ENCODE results near the gene ASB15.
"Not testable (repeated sequence)": the region's sequence is repeated elsewhere in the genome, so short reads cannot be mapped to it uniquely, and the experiment has no call there.

The ASB15 gene

DNA sequence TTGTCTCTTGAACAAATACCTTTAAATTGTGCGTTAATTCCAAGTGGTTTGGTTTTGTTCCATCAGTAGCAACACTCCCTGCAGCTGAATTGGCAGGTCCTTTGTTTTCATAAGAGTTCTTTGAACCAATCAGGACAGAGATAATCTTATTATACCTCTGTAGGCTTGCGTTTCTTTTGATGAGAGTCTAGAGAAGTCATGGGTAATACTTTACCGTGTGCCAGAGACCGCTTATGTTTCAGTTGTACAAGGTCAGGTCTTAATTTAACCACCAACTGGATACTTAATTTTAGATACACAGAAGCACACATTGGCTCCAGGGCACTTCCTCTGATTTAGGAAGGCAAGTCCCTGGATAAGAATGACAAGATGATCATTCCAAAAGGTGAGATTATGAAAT lies at the start of gene ASB15:
ASB15 (plus strand) TSS at position 292 of the 400 bp plus-strand sequence. CDS start 12,682 bp downstream, outside the sequence.
- H3K27ac ChIP-seq, result no peak within 1 kb of the TSS
- no peaks in the 10 kb centered on the region for H3K79me2 ChIP-seq
- H3K9me3 ChIP-seq (ENCODE audit: control insufficient read depth, low read length), result no peaks in the 10 kb centered on the region
- no peak within 1 kb of the TSS for H3K4me3 ChIP-seq (ENCODE audit: low read depth, low read length)
- no peaks in the 10 kb centered on the region for H3K4me1 ChIP-seq
- no peak within 1 kb of the TSS for H3K9ac ChIP-seq
- H3K36me3 ChIP-seq (ENCODE audit: control insufficient read depth, insufficient read depth, low read length), result no peaks in the 10 kb centered on the region
- no peaks in the 10 kb centered on the region for H3K27me3 ChIP-seq (ENCODE audit: control insufficient read depth, insufficient read depth, low read length)
- no peak within 1 kb of the TSS for H3K4me2 ChIP-seq (ENCODE audit: low read length)
- H2AFZ ChIP-seq, result no peak within 1 kb of the TSS
- TF ChIP-seq, protein P1, sequence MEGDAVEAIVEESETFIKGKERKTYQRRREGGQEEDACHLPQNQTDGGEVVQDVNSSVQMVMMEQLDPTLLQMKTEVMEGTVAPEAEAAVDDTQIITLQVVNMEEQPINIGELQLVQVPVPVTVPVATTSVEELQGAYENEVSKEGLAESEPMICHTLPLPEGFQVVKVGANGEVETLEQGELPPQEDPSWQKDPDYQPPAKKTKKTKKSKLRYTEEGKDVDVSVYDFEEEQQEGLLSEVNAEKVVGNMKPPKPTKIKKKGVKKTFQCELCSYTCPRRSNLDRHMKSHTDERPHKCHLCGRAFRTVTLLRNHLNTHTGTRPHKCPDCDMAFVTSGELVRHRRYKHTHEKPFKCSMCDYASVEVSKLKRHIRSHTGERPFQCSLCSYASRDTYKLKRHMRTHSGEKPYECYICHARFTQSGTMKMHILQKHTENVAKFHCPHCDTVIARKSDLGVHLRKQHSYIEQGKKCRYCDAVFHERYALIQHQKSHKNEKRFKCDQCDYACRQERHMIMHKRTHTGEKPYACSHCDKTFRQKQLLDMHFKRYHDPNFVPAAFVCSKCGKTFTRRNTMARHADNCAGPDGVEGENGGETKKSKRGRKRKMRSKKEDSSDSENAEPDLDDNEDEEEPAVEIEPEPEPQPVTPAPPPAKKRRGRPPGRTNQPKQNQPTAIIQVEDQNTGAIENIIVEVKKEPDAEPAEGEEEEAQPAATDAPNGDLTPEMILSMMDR (IDR thresholded peaks at IDR 0.05), result no peak

DNA sequence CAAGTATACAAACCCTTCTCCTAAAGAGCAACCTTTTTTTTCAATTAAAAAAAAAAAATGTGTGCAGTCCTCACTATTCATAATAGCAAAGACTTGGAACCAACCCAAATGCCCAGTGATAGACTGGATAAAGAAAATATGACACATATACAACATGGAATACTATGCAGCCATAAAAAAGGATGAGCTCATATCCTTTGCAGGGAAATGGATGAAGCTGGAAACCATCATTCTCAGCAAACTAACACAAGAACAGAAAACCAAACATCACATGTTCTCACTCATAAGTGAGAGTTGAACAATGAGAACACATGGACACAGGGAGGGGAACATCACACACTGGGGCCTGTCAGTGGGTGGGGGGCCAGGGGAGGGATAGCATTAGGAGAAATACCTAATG lies 49.5 kb upstream of the ASB15 start:
- H3K9me3 ChIP-seq (ENCODE audit: control insufficient read depth, low read length); H2AFZ ChIP-seq; H3K27ac ChIP-seq; H3K9ac ChIP-seq; H3K27me3 ChIP-seq (ENCODE audit: control insufficient read depth, insufficient read depth, low read length); H3K36me3 ChIP-seq (ENCODE audit: control insufficient read depth, insufficient read depth, low read length); H3K4me2 ChIP-seq (ENCODE audit: low read length); H3K4me3 ChIP-seq (ENCODE audit: low read depth, low read length): not testable (repeated sequence)
- peaks cover 42% of the 10 kb centered on the region for H3K79me2 ChIP-seq
- H3K4me1 ChIP-seq, result peaks cover 17% of the 10 kb centered on the region

GRCh38 chr7:123552641-123553040 lies 49.0 kb upstream of the ASB15 start:
- Histone ChIP-seq H3K4me1 (peaks cover 17% of the 10 kb centered on the region), H3K27me3 (ENCODE audit: control insufficient read depth, insufficient read depth, low read length) (no peaks in the 10 kb centered on the region), H3K27ac (no peak overlapping the region), H3K36me3 (ENCODE audit: control insufficient read depth, insufficient read depth, low read length) (no peaks in the 10 kb centered on the region), H3K9me3 (ENCODE audit: control insufficient read depth, low read length) (no peaks in the 10 kb centered on the region), H3K4me3 (ENCODE audit: low read depth, low read length) (no peak overlapping the region), H2AFZ (no peak overlapping the region), H3K79me2 (peaks cover 42% of the 10 kb centered on the region), H3K4me2 (ENCODE audit: low read length) (no peak overlapping the region), H3K9ac (no peak overlapping the region)
- TF ChIP-seq, protein P1 (IDR thresholded peaks at IDR 0.05), result no peak

DNA sequence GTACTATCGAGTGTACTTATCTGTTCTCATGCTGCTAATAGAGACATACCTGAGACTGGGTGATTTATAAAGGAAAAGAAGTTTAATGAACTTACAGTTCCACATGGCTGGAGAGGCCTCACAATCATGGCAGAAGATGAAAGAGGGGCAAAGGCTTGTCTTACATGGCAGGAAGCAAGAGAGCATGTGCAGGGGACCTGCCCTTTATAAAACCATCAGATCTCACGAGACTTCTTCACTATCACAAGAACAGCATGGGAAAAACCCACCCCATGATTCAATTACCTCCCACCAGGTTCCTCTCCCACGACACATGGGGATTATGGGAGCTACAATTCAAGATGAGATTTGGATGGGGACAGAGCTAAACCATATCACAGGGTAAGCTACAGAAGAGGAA lies 48.5 kb upstream of the ASB15 start:
- H3K9ac ChIP-seq, result no peak overlapping the region
- no peak overlapping the region for H3K4me3 ChIP-seq (ENCODE audit: low read depth, low read length)
- H3K4me2 ChIP-seq (ENCODE audit: low read length), result no peak overlapping the region
- no peaks in the 10 kb centered on the region for H3K27me3 ChIP-seq (ENCODE audit: control insufficient read depth, insufficient read depth, low read length)
- no peaks in the 10 kb centered on the region for H3K9me3 ChIP-seq (ENCODE audit: control insufficient read depth, low read length)
- H3K36me3 ChIP-seq (ENCODE audit: control insufficient read depth, insufficient read depth, low read length), result no peaks in the 10 kb centered on the region
- H2AFZ ChIP-seq, result no peak overlapping the region
- TF ChIP-seq, protein P1 (IDR thresholded peaks at IDR 0.05), result no peak
- peaks cover 17% of the 10 kb centered on the region for H3K4me1 ChIP-seq
- peaks cover 39% of the 10 kb centered on the region for H3K79me2 ChIP-seq
- no peak overlapping the region for H3K27ac ChIP-seq

GRCh38 chr7:123555484-123555883 lies 46.1 kb upstream of the ASB15 start:
- Histone ChIP-seq H3K36me3 (ENCODE audit: control insufficient read depth, insufficient read depth, low read length) (no peaks in the 10 kb centered on the region), H3K9me3 (ENCODE audit: control insufficient read depth, low read length) (no peaks in the 10 kb centered on the region), H2AFZ (no peak overlapping the region), H3K4me2 (ENCODE audit: low read length) (no peak overlapping the region), H3K4me3 (ENCODE audit: low read depth, low read length) (no peak overlapping the region), H3K79me2 (peaks cover 36% of the 10 kb centered on the region), H3K27me3 (ENCODE audit: control insufficient read depth, insufficient read depth, low read length) (no peaks in the 10 kb centered on the region), H3K9ac (no peak overlapping the region), H3K27ac (no peak overlapping the region), H3K4me1 (peaks cover 17% of the 10 kb centered on the region)
- TF ChIP-seq, protein P1 (IDR thresholded peaks at IDR 0.05), result no peak
